Stimulated activated CD4-positive, alpha-beta T cell treated with anti-CD3 and anti-CD28 coated beads, Interleukin-1b, Interleukin-23, amount 100 ng/mL, for 48 hours (primary cell): ENCODE measurements around the gene TRIM69.
A peak's percentile ranks its signal among the peaks of the same experiment; 100 is the strongest.
"Not testable (repeated sequence)": the region's sequence is repeated elsewhere in the genome, so short reads cannot be mapped to it uniquely, and the experiment has no call there.

ENCODE experiments used
- DNase-seq: peaks from one replicate; pipeline ENCODE4 v3.0.0-alpha.2; 2020

Gene TRIM69

DNA sequence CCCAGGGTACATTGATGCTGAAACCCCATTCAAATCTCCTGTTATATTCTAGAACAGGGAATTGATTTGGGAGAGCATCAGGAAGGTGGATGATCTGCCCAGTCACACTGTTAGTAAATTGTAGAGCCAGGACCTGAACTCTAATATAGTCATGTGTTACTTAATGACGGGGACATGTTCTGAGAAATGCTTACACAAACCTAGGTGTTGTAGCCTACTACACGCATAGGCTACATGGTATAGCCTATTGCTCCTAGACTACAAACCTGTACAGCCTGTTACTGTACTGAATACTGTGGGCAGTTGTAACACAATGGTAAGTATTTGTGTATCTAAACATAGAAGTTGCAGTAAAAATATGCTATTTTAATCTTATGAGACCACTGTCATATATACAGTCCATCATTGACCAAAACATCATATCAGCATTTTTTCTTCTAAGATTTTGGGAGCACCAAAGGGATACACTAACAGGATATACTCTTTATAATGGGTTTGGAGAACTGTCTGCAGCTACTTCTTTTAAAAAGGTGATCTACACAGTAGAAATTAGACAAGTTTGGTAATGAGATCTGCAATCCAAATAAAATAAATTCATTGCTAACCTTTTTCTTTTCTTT lies 19.2 kb upstream of the TRIM69 start:
- no peak for DNase-seq

GRCh38 chr15:44718180-44718926 lies 18.0 kb upstream of the TRIM69 start:
- DNase-seq: no peak

GRCh38 chr15:44718927-44719292 lies 17.4 kb upstream of the TRIM69 start:
- no peak for DNase-seq

DNA sequence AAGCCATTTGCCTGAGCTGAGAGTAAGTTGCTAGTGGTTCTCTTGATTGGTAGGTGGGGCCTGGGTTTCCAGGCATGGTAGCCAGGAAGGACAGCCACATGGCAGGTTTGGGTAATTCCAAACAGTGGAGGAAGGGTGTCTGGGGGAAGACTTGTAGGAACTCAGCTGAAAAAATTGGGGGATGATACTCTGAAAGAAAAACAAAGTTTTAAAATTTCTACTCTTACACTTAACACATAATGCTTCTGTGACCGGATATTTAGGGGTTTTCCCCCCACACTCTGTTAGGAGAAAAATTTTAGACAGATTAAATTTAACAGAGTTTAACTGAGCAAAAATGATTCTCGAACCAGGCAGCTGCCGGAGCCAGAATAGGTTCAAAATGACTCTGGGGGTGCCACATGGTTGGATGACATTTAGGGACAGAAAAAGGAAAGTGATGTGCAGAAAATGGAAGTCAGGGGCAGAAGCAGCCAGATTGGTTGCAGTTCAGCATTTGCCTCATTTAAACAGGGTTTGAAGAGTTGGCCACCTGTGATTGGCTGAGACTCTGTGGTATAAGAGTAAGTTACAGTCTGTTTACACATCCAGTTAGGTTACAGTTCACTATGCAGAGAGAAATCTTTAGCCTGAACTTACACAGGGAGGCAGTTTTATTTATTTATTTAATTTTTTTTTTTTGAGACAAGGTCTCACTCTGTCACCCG lies 16.9 kb upstream of the TRIM69 start:
- peak; percentile 85 for DNase-seq

DNA sequence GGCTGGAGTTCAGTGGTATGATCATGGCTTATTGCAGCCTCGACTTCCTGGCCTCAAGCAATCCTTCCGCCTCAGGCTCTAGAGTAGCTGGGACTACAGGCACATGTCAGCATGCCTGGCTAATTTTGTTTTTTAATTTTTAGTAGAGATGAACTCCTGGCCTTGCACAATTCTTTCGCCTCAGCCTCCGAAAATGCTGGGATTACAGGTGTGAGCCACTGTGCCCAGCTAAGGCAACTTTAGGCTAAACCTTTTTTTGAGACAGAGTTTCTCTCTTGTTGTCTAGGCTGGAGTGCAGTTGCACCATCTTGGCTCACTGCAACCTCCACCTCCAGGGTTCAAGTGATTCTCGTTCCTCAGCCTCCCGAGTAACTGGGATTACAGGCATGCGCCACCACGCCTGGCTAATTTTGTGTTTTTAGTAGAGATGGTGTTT lies 16.3 kb upstream of the TRIM69 start:
- not testable (repeated sequence) for DNase-seq

DNA sequence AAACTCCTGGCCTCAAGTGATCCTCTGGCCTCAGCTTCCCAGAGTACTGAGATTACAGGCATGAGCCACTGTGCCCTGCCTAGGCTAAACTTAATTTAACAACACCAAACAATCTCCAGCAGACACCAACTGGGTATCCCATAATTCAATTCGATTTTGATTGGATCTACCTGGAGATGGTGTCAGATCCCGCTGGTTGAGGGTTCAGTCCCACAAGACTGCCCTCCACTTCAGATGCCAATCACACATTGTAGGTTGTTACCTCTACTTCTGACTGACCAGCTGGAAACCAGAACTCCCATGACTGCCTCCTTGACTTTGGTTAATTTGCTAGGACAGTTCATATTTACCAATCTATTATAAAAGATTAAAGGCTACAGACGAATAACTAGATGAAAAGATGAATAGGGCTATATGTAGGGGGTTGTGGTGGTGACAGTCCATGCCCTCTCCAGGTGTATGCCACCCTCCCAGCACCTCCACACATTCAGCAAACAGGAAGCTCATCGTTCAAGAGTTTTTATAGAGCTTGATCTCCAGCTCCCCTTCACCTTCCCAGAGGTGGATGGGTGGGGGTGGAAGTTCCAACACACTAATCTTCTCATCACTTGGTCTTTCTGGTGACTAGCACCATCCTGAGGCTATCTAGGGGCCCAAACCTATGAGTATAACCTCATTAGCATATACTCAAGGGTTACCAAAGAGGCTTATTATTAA lies 15.7 kb upstream of the TRIM69 start:
- no peak for DNase-seq

- no peak for DNase-seq
Measured at GRCh38 chr15:44722011-44722410, 14.3 kb upstream of the TRIM69 start.

DNA sequence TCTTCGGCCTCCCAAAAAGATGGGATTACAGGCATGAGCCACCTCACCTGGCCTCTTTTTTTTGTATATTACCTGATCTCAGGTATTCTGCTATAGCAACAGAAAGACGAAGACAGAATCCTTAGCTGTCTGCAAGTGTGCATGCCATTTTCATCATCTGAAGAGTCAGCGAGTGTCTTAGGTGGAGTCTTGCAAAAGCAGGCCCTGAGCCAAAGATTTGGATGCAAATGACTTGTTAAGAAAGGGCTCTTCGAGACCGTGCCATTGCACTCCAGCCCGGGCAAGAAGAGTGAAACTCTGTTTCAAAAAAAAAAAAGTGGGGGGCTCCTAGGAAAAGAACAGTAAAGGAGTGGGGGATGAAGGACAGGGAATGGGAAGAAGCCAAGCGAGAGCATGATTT lies 10.2 kb upstream of the TRIM69 start:
- no peak for DNase-seq

GRCh38 chr15:44726568-44727484 lies 9.5 kb upstream of the TRIM69 start:
- peak; percentile 76 for DNase-seq

DNA sequence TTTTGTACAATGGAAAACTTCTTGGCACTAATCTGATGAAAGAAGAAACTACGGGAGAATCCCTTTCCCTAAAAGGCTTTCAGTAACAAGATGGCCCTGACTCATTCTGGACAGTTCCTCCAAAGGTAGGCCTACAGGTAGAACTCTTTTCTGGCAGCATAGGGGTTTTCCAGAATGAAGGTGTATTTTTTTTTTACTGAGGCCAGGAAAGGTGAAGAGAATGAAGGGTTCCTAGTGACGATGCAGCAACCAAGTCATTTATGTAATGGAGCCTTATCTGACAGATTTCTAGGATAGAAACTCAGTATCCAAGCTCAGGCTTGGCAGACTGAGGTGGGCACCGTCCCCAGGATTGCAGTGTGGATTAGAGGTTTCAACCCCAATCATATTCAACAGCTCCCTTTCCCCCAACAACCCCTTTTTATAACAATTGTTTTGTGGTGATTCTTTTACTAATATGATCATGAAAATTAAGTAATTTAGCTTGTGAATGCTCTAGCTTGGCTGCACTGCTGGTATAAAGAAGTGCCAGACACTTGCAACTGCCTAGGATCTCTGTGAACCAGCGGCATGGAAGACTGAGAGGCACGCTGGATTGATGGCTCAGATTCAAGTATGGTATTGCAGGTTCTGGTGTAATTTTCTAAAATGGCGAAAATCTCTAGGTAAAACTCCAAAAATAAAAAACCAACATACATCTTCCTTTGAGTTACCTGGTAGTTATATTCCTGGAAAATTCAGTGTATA lies 8.7 kb upstream of the TRIM69 start:
- no peak for DNase-seq

GRCh38 chr15:44728232-44728575 lies 8.1 kb upstream of the TRIM69 start:
- DNase-seq: not testable (repeated sequence)

DNA sequence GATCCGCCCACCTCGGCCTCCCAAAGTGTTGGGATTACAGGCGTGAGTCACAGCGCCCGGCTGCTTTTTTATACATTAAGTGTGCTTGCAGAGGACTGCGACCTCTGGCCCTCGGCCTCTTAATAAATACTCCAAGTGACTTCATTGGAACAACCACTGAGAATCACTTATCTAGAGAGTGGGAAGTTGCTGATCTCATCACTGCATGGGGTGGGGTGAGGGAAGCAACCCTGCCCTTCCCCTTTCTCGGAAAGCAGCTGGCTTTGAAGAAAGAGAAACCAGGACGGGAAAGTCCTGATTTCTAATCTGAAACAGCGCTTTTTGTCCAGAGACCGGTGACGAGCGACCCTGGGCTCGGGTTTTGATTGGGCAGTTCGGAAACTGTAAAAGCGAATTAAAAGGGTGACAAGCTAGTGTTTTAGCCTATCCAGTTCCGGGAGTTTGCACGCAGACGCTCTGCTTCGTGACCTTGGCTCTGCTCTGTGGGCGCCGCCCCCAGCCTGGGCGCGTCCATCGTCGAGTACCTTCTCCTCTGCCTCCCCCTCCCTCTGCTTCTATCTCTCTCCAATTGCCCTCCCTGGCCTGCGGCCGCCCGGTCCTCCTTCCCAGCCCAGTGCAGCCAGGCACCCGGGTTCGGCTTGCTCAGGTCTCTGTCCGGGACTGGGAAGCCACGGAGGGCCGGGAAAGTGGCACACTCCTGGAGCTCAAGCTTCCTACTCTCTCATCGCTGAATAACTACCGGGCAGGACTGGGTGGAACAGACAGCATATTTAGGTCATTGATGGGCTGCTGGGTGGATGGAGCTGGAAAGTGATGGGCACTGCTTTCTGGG lies 7.5 kb upstream of the TRIM69 start:
- peak; percentile 97 for DNase-seq

DNA sequence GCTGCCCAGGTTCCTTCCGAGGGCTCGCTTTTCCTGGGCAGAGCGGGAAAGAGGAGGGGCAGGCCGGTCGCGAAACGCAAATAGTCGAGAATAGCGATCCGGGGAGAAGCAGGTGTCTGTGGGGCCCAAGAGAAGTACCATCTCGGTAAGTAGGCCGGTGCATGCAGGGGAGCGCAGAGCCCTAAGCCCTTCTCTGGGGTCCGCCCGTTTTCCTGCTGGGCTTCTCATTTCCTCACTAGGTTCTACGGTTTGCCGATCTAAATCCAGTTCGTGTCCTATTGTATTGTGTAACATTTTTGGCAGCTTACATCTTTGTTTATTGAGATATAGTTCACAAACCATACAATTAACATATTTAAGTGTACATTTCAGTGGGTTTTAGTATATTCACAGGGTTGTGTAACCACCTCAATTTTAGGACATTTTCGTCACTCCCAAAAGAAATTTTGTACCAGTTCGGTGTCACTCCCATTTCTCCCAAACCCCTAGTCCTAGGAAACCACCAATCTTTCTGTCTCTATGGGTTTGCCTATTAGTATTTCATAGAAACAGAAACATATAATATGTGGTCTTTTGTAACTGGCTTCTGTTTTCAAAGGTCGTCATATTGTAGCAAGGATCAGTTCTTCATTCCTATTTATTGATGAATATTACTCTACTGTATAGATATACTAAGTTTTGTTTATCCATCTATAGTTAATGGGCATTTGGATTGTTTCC lies 6.8 kb upstream of the TRIM69 start:
- no peak for DNase-seq

GRCh38 chr15:44734839-44735481 lies 1.4 kb upstream of the TRIM69 start:
- no peak for DNase-seq

DNA sequence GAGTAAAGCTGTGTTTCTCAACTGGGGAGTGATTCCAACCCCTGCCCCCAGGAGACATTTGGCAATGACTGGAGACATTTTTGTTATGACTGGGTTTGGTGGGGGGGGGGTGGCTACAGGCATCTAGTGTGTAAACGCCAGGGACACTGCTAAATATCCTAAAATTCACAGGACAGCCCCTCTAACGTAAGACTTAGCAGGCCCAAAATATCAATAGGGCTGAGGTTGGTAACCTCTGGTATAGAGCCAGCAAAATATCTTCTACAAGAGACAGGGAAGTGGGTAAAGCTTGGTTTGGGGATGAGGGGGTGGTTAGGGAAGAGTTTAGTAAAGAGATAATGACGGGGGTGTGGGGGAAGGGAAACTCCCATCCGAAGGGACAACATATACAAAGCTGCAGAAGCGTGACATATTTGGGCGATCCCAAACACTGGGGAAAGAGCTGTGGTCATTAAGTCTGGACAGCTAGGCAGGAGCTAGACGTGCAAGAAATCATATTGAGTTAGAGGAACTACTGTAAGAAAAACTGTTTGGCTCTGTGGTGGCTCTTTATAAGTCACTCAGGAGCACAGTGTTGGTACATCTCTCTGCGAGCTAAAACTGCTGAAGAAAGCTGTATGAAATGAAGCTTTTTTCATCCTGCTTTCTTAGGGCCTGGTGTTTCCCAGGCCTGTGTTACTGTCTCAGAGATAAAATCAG lies 697 bp upstream of the TRIM69 start:
- peak; percentile 57 for DNase-seq

GRCh38 chr15:44738340-44738984 lies 2.1 kb downstream of the TRIM69 start:
- DNase-seq: no peak

- DNase-seq: not testable (repeated sequence)
Measured at GRCh38 chr15:44739222-44739847, 3.0 kb downstream of the TRIM69 start.

DNA sequence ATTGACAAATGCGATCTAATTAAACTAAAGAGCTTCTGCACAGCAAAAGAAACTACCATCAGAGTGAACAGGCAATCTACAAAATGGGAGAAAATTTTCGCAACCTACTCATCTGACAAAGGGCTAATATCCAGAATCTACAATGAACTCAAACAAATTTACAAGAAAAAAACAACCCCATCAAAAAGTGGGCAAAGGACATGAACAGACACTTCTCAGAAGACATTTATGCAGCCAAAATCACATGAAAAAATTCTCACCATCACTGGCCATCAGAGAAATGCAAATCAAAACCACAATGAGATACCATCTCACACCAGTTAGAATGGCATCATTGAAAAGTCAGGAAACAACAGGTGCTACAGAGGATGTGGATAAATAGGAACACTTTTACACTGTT lies 7.1 kb downstream of the TRIM69 start:
- not testable (repeated sequence) for DNase-seq
